Stomach (tissue), 4 donors: Measurements from ENCODE around the gene KPNB1.

Experiments
- CTCF ChIP-seq, 7 experiments: fragments of 450-650 bp in 4 of 7; fragments of 200-600 bp in 3 of 7; sonication (generic) in 3 of 7; IDR thresholded peaks; one replicate each; pipeline ENCODE4 v1.5.1; 2016 to 2019; ENCODE audit warnings: antibody characterized with exemption in 7 of 7, control low read depth in 2 of 7, mild to moderate bottlenecking in 1 of 7
- POLR2A ChIP-seq, 4 donors: fragments of 450-650 bp; IDR thresholded peaks; one replicate each; pipeline ENCODE4 v1.6.1; 2016; ENCODE audit warnings: antibody characterized with exemption in 4 of 4, control low read depth in 2 of 4, mild to moderate bottlenecking in 1 of 4, moderate library complexity in 1 of 4
- POLR2AphosphoS5 ChIP-seq, 3 donors: sonication (generic); formaldehyde crosslinking; IDR thresholded peaks; one replicate each; pipeline ENCODE4 v1.6.1; 2016; ENCODE audit warnings: antibody characterized with exemption in 3 of 3

- TF ChIP-seq CTCF (IDR thresholded peaks at IDR 0.05) (no peak), POLR2A (IDR thresholded peaks at IDR 0.05) (no peak), POLR2AphosphoS5 (IDR thresholded peaks at IDR 0.05) (no peak)
These were observed 75.9 kb downstream of the KPNB1 start for GRCh38 chr17:47725446-47726111.
